Measurements from ENCODE around the gene STARD6.
"Not testable (repeated sequence)": the region's sequence is repeated elsewhere in the genome, so short reads cannot be mapped to it uniquely, and the experiment has no call there.

Gene STARD6

DNA sequence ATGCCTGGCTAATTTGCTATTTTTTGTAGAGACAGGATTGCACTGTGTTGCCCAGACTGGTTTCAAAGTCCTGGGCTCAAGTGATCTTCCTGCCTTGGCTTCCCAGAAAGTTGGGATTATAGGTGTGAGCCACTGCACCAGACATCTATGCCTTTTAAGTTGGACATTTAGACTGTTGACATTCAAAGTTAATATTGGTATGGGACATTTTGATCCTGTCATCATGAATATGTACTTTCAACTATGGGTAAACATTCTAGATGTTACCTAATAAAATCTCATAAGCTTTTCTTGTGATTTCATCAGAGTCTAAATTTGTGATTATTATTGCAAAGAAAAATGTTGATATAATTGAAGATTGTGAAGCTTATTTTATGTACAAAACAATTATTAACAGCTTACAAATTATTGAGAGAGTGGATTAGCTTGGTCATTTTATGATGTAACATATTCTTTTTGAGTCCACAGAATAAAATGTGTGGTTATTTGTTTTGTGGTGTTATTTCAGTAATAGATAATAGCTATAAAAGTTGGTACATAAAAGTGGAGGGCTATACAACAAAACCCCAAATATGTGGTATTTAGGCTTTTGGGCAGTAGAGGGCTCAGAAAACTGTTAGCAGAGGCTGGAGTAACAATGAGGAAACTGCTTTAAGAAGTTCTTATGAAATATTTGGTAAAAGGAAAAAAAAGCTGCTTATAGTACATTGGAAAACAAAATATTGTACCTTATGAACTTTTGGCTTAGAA is 41.4 kb downstream of the STARD6 start:
- H3K27me3 Mint-ChIP-seq (ENCODE audit: low read depth) = peaks cover 35% of the 10 kb centered on the region
- no peak overlapping the region for H3K27ac Mint-ChIP-seq
- H3K9me3 Mint-ChIP-seq = no peaks in the 10 kb centered on the region
- no peak overlapping the region for H3K4me3 Mint-ChIP-seq
- H3K4me1 Mint-ChIP-seq (ENCODE audit: low read depth) = peaks cover 2% of the 10 kb centered on the region
- H3K36me3 Mint-ChIP-seq (ENCODE audit: low read depth) = no peaks in the 10 kb centered on the region
- no peak for DNase-seq (ENCODE audit: low spot score)

DNA sequence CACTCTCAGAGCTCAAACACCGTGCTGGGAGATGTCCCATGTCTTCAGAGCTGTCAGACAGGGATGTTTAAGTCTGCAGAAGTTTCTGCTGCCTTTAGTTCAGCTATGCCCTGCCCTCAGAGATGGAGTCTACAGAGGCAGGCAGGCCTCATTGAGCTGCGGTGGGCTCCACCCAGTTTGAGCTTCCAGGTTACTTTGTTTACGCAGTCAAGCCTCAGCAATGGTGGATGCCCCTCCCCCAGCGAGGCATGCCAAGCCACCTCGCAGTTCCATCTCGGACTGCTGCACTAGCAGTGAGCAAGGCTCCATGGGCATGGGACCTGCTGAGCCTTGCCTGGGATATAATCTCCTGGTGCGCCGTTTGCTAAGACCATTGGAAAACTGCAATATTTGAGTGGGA is 48.1 kb downstream of the STARD6 start:
- H3K27ac Mint-ChIP-seq; H3K36me3 Mint-ChIP-seq (ENCODE audit: low read depth); H3K9me3 Mint-ChIP-seq; DNase-seq (ENCODE audit: low spot score); H3K4me1 Mint-ChIP-seq (ENCODE audit: low read depth); H3K4me3 Mint-ChIP-seq: not testable (repeated sequence)
- peaks cover 17% of the 10 kb centered on the region for H3K27me3 Mint-ChIP-seq (ENCODE audit: low read depth)

DNA sequence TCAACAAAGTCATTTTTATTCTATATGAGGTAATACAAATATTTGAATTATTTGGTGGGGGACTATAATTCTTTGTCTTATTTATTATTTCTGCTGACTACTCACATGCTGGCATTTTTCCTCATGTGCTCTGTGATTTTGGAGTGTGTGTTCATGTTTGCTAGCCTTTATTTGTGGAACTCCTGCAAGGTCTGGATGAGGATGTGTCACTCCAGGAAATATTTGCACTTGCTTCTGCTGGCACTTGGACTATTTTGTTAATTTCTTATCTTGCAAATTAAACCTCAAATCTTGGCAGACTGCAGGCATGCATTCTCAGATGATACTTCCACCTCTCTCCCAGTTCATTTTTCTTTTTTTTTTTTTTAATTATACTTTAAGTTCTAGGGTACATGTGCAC is 54.2 kb downstream of the STARD6 start:
- Mint-ChIP-seq H3K4me3 (no peak overlapping the region), H3K36me3 (ENCODE audit: low read depth) (peaks cover 2% of the 10 kb centered on the region), H3K4me1 (ENCODE audit: low read depth) (no peaks in the 10 kb centered on the region), H3K27ac (no peak overlapping the region), H3K9me3 (peaks cover 6% of the 10 kb centered on the region), H3K27me3 (ENCODE audit: low read depth) (peaks cover 9% of the 10 kb centered on the region)
- no peak for DNase-seq (ENCODE audit: low spot score)

DNA sequence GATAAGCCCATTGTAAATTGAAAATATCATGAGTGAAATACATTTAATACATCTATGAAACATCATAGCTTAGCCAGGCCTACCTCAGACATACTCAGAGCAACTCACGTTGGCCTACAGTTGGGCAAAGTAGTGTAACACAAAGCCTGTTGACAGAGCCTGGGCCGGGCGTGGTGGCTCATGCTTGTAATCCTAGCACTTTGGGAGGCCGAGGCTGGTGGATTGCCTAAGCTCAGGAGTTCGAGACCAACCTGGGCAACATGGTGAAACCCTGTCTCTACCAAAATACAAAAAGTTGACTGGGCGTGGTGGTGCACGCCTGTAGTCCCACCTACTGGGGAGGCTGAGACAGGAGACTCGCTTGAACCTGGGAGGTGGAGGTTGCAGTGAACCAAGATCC is 58.7 kb downstream of the STARD6 start:
- DNase-seq (ENCODE audit: low spot score); H3K9me3 Mint-ChIP-seq; H3K27me3 Mint-ChIP-seq (ENCODE audit: low read depth); H3K4me3 Mint-ChIP-seq; H3K27ac Mint-ChIP-seq; H3K4me1 Mint-ChIP-seq (ENCODE audit: low read depth): not testable (repeated sequence)
- H3K36me3 Mint-ChIP-seq (ENCODE audit: low read depth) = peaks cover 10% of the 10 kb centered on the region

DNA sequence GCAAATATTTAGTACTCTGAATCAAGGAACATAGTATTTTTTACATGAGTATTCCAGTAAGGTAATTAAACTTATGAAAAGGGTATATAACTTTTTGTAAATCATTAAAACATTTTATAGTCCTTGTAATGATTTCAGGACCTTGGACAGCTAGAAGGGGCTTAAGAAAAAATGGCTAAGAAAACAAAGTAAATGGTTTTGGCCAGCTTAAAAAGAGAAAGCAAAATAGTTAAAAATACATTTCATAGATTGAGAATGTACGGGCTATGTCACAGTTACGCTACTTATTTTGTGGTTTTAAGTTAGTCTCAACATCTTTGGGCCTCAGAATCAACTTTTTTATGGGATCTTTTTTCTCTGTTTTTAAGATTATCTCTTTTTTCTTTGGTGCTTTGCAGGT is 61.6 kb downstream of the STARD6 start:
- Mint-ChIP-seq H3K4me3 (no peak overlapping the region), H3K27ac (no peak overlapping the region), H3K9me3 (peaks cover 9% of the 10 kb centered on the region), H3K4me1 (ENCODE audit: low read depth) (no peaks in the 10 kb centered on the region), H3K36me3 (ENCODE audit: low read depth) (peaks cover 22% of the 10 kb centered on the region), H3K27me3 (ENCODE audit: low read depth) (no peaks in the 10 kb centered on the region)
- DNase-seq (ENCODE audit: low spot score) = no peak

DNA sequence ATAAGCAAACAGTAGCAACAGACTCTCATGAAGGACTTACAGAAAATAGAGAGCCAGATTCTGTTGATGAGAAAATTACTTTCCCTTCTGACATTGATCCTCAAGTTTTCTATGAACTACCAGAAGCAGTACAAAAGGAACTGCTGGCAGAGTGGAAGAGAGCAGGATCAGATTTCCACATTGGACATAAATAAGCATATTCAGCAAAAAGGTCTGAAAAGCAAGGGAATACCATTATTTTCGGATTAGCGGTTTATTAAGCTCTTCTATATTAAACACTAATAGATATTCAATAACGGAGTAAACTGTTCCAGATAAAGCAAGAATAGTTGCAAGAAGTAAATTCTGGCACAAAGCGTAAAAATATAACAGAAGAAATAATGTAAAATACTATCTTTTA is 63.4 kb downstream of the STARD6 start:
- Mint-ChIP-seq H3K4me3 (no peak overlapping the region), H3K4me1 (ENCODE audit: low read depth) (no peaks in the 10 kb centered on the region), H3K27ac (no peak overlapping the region), H3K27me3 (ENCODE audit: low read depth) (no peaks in the 10 kb centered on the region), H3K9me3 (peaks cover 4% of the 10 kb centered on the region), H3K36me3 (ENCODE audit: low read depth) (peaks cover 36% of the 10 kb centered on the region)
- no peak for DNase-seq (ENCODE audit: low spot score)

DNA sequence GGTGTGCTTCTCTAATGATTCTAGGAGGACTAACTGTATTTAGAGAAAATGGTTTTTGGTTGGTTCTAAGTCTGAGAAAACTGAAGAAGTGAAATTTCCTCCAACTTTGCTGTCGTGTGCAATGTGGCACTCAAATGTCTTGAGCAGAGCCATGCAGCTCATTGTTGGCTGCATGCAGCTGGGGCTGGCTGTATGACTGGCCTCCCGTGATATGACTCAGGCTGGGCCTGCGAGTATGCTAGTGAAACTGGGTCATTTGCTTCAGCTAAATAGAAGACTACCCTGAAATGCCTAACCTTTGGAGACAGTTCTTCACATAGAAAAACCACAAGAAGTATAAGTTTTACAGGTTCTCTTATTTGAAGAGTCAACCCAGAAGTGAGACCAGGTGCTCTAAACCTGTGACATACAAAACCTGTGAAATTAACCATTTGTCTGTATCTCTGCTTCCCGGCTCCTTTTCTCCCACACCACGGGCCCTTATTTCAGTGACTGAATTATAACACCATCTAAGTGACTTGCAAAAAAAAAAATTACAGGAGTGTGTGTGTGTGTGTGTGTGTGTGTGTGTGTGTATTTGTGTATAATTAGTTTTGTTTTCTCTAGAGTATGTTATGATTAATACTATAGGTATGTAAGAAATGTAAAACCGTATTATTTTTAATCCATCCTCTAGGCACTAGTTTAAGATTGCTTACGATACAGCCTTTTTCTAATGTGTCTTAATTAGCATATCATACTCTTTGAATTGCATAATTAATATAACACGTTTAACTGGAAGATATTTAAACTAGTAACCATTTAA is 72.5 kb downstream of the STARD6 start:
- Mint-ChIP-seq H3K4me3 (peak overlapping the region; percentile 1), H3K36me3 (ENCODE audit: low read depth) (peaks cover 64% of the 10 kb centered on the region), H3K4me1 (ENCODE audit: low read depth) (peaks cover 30% of the 10 kb centered on the region), H3K9me3 (no peaks in the 10 kb centered on the region), H3K27me3 (ENCODE audit: low read depth) (no peaks in the 10 kb centered on the region), H3K27ac (peak overlapping the region; percentile 56)
- peak; percentile 82 for DNase-seq (ENCODE audit: low spot score)

DNA sequence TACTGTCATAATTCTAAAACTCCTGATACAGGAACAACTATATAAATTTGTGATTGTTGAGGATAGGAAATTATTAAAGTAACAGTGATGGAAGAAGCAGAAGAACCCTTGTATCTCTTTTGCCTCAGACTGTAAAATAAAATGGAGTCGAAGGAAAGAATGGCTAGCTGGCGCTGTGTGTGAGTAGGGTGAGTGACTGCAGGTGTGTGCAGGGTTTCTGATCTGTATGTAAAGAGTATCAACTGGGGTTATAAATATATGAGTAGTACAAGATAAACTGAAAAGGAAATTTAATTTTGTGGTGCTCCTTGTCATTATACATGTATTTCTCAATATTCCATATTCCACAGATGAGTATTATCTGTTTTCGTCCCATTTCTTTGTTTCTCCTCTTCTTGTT is 73.1 kb downstream of the STARD6 start:
- DNase-seq (ENCODE audit: low spot score) = no peak
- peak overlapping the region; percentile 1 for H3K4me3 Mint-ChIP-seq
- H3K27me3 Mint-ChIP-seq (ENCODE audit: low read depth) = no peaks in the 10 kb centered on the region
- peaks cover 33% of the 10 kb centered on the region for H3K4me1 Mint-ChIP-seq (ENCODE audit: low read depth)
- peak overlapping the region; percentile 56 for H3K27ac Mint-ChIP-seq
- H3K36me3 Mint-ChIP-seq (ENCODE audit: low read depth) = peaks cover 63% of the 10 kb centered on the region
- no peaks in the 10 kb centered on the region for H3K9me3 Mint-ChIP-seq

DNA sequence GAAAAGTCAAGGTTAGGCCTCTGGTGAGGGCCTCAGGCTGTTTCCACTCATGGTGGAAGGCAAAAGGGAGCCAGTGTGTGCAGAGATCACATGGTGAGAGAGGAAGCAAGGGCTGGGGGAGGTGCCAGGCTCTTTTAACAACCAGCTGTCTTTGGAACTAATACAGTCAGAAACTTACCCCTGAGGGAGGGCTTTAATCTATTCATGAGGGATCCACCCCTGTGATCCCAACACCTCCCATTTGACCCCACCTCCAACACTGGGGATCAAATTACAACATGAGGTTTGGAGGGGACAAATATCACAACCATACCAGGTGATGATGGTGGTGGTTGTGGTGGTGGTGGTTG is 77.5 kb downstream of the STARD6 start:
- Mint-ChIP-seq H3K4me3 (no peak overlapping the region), H3K36me3 (ENCODE audit: low read depth) (peaks cover 53% of the 10 kb centered on the region), H3K27ac (no peak overlapping the region), H3K4me1 (ENCODE audit: low read depth) (peaks cover 33% of the 10 kb centered on the region), H3K27me3 (ENCODE audit: low read depth) (no peaks in the 10 kb centered on the region), H3K9me3 (no peaks in the 10 kb centered on the region)
- DNase-seq (ENCODE audit: low spot score) = no peak

DNA sequence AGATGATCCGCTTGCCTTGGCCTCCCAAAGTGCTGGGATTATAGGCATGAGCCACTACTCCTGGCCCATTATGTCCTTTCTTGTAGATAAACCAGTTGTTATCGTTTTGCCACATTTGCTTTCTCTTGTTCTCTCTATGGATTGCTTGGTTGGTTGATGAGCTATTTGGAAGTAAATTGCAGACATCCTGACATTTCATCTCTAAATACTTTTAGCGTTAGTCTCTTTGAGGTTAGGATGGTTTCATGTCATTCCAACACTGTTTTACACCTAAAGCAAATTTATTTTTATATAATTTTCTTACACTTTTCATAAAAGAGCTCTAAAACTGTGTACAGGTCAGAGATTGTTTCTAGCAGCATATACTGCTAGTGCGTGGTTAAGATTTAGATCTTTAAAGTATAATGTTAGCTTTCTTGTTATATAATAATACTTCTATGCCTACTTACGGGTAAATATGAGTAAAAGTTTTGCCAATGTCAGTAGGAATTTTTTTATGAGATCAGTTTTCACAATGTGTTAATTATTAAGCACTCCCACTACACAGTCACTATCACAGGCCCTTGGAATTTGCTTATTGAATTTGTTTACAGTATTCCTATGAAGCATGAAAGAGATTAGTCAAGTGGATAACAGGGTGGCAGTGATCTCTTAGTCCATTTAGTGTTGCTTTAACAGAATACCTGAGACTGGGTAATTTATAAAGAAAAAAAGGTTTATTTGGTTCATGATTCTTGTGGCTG is 78.0 kb downstream of the STARD6 start:
- Mint-ChIP-seq H3K4me1 (ENCODE audit: low read depth) (peaks cover 30% of the 10 kb centered on the region), H3K9me3 (no peaks in the 10 kb centered on the region), H3K4me3 (no peak overlapping the region), H3K27ac (no peak overlapping the region), H3K27me3 (ENCODE audit: low read depth) (no peaks in the 10 kb centered on the region), H3K36me3 (ENCODE audit: low read depth) (peaks cover 51% of the 10 kb centered on the region)
- DNase-seq (ENCODE audit: low spot score) = no peak

DNA sequence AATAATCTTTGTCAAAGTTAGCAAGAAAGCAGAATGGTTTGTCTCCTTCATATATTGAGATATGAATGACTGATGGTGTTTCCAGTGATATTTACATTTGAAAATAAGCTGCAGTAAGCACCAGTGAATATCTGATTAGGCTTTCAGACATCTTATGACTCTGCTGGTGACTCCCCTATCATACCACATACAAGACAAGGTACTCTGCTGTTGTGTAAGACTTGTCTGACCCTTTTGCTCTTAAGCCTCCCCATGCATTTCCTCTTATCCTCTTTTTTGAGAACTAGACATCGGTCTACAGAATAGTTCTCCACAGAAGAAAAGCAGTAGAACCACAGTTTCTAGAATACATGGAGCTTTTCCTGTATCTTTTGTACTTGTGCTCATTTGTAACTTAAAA is 79.0 kb downstream of the STARD6 start:
- no peak for DNase-seq (ENCODE audit: low spot score)
- no peak overlapping the region for H3K27ac Mint-ChIP-seq
- peaks cover 42% of the 10 kb centered on the region for H3K36me3 Mint-ChIP-seq (ENCODE audit: low read depth)
- no peak overlapping the region for H3K4me3 Mint-ChIP-seq
- H3K9me3 Mint-ChIP-seq = no peaks in the 10 kb centered on the region
- peaks cover 21% of the 10 kb centered on the region for H3K4me1 Mint-ChIP-seq (ENCODE audit: low read depth)
- no peaks in the 10 kb centered on the region for H3K27me3 Mint-ChIP-seq (ENCODE audit: low read depth)

DNA sequence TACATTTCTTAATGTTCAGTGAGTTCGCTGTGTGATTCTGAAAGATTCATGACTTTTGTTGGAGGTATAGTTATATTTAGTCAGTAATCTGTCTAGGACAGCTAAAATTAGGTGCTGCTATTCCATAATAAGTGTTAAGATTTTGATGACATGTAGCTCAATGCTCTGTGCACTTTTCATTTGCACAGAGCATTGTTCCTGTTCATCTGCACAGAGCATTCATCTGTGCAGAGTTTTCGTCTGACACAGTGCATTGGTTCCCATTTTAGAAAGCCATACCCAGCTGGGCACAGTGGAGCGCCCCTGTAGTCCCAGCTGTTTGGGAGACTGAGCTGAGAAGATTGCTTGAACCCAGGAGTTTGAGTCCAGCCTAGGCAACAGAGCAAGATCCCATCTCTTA is 79.8 kb downstream of the STARD6 start:
- H3K36me3 Mint-ChIP-seq (ENCODE audit: low read depth) = peaks cover 41% of the 10 kb centered on the region
- no peak overlapping the region for H3K27ac Mint-ChIP-seq
- H3K27me3 Mint-ChIP-seq (ENCODE audit: low read depth) = no peaks in the 10 kb centered on the region
- no peak for DNase-seq (ENCODE audit: low spot score)
- peaks cover 20% of the 10 kb centered on the region for H3K4me1 Mint-ChIP-seq (ENCODE audit: low read depth)
- no peak overlapping the region for H3K4me3 Mint-ChIP-seq
- H3K9me3 Mint-ChIP-seq = no peaks in the 10 kb centered on the region

Measured in T-helper 2 cell treated with Interferon-gamma antibody and Interleukin-4, amounts not matched to agents 5 μg/mL and 100 μg/mL, for 36 hours (primary cell).